Measurements from ENCODE around the gene JAK2. TPM values are rescaled to one million over a fixed set of nuclear protein-coding genes. Genes with fewer than 3 reads are reported as not detected.

JAK2 gene
- total RNA-seq, 1 experiment from 2014 or later, result 3.3 TPM

DNA sequence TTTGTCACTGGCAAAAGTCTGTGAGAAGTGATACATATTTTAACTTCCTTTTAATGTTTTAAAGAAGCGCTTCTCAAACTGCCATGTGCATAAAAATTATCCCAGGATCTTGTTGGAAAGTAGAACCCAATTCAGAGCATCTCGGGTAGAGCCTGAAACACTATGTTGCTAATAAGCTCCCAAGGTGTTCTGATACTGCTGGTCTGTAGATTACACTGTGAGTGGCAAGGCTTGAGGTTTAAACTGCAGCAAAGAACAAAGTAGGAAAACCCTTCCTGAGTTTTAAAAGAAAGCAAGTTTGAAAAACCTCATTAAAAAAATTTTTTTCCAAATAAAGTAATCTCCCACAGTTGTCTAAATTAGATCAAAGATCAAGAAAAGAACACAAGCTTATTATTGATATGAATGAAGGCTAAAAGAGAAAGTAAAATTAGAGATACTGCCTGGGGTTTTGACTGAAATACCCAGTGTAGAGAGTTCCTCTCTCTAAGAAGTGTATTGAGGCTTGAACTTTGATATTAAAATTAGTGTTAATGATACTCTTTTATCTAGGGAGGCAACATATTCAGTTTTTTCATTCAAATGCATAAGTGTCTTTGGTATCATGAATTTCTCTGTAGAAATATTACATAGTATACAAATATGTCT is 19.8 kb upstream of the JAK2 start:
- no peak for TF ChIP-seq CREB1 (CRISPR knock-in tag; IDR thresholded peaks at IDR 0.05)
- DNase-seq (ENCODE audit: low spot score) (no peak), ATAC-seq (no peak)
- Mint-ChIP-seq H3K36me3 (no peaks in the 10 kb centered on the region), H3K27ac (no peak overlapping the region), H3K27me3 (ENCODE audit: low read depth) (no peaks in the 10 kb centered on the region), H3K9me3 (no peaks in the 10 kb centered on the region), H3K4me1 (peaks cover 4% of the 10 kb centered on the region; the same call in 1 of the 2 replicates), H3K4me3 (no peak overlapping the region)
- ChIA-PET CTCF (no interaction called here), POLR2A (no interaction called here)

DNA sequence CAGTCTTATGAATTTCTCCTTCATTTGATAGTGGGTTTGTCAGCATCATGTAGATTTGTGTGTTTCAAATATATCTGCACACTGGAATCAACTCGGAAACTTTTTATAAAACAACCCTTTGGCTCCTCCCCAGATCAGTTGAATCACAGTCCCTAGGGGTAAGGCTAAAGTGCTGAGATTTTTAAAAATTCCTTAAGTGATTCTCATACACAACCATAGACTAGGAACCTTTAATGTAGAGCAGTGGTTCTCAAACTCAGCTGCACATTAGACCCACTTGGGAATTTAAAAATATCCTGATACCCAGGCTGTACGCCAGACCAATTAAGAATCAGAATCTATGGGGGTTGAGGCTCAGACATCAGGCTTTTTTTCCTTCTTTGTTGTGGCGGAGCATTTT is 17.5 kb upstream of the JAK2 start:
- Mint-ChIP-seq H3K9me3 (no peaks in the 10 kb centered on the region), H3K4me3 (no peak overlapping the region), H3K27ac (no peak overlapping the region), H3K36me3 (no peaks in the 10 kb centered on the region), H3K27me3 (ENCODE audit: low read depth) (no peaks in the 10 kb centered on the region), H3K4me1 (peaks cover 4% of the 10 kb centered on the region; the same call in 1 of the 2 replicates)
- ATAC-seq (no peak), DNase-seq (ENCODE audit: low spot score) (no peak)
- CTCF ChIA-PET, result no interaction called here
- TF ChIP-seq, protein P1, sequence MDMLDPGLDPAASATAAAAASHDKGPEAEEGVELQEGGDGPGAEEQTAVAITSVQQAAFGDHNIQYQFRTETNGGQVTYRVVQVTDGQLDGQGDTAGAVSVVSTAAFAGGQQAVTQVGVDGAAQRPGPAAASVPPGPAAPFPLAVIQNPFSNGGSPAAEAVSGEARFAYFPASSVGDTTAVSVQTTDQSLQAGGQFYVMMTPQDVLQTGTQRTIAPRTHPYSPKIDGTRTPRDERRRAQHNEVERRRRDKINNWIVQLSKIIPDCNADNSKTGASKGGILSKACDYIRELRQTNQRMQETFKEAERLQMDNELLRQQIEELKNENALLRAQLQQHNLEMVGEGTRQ (CRISPR knock-in tag; IDR thresholded peaks at IDR 0.05), result no peak
- TF ChIP-seq, protein P2, sequence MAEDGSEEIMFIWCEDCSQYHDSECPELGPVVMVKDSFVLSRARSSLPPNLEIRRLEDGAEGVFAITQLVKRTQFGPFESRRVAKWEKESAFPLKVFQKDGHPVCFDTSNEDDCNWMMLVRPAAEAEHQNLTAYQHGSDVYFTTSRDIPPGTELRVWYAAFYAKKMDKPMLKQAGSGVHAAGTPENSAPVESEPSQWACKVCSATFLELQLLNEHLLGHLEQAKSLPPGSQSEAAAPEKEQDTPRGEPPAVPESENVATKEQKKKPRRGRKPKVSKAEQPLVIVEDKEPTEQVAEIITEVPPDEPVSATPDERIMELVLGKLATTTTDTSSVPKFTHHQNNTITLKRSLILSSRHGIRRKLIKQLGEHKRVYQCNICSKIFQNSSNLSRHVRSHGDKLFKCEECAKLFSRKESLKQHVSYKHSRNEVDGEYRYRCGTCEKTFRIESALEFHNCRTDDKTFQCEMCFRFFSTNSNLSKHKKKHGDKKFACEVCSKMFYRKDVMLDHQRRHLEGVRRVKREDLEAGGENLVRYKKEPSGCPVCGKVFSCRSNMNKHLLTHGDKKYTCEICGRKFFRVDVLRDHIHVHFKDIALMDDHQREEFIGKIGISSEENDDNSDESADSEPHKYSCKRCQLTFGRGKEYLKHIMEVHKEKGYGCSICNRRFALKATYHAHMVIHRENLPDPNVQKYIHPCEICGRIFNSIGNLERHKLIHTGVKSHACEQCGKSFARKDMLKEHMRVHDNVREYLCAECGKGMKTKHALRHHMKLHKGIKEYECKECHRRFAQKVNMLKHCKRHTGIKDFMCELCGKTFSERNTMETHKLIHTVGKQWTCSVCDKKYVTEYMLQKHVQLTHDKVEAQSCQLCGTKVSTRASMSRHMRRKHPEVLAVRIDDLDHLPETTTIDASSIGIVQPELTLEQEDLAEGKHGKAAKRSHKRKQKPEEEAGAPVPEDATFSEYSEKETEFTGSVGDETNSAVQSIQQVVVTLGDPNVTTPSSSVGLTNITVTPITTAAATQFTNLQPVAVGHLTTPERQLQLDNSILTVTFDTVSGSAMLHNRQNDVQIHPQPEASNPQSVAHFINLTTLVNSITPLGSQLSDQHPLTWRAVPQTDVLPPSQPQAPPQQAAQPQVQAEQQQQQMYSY (CRISPR knock-in tag; IDR thresholded peaks at IDR 0.05), result no peak
- no peak for TF ChIP-seq ZNF263 (CRISPR knock-in tag; IDR thresholded peaks at IDR 0.05; ENCODE audit: low read depth)
- no peak for TF ChIP-seq MXD4 (CRISPR knock-in tag; IDR thresholded peaks at IDR 0.05; ENCODE audit: borderline replicate concordance)
- TF ChIP-seq ZNF317 (CRISPR knock-in tag; IDR thresholded peaks at IDR 0.05; ENCODE audit: borderline replicate concordance, low read depth), result no peak
- POLR2A ChIA-PET, result no interaction called here

DNA sequence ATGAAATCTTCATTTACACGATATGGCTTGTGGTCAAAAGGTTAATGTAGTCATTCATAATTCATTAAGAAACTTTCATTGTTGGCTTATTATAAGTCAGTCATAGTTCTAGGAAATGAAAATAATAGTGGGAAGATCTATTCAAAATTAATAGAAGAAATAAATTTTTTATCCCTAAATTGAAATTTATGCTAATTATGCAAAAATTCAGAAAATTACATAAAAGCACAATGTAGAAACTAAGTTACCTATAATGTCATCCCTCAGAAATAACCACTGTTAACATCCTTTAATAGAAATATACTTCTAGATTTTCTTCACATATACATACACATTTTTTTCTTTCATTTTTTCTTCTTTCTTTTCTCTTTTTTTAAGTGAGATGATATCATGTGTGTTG is 15.9 kb upstream of the JAK2 start:
- Mint-ChIP-seq H3K4me1 (peaks cover 4% of the 10 kb centered on the region; the same call in 1 of the 2 replicates), H3K4me3 (no peak overlapping the region), H3K27me3 (ENCODE audit: low read depth) (no peaks in the 10 kb centered on the region), H3K27ac (no peak overlapping the region), H3K9me3 (no peaks in the 10 kb centered on the region), H3K36me3 (no peaks in the 10 kb centered on the region)
- DNase-seq (ENCODE audit: low spot score) (no peak), ATAC-seq (no peak)
- POLR2A ChIA-PET, result no interaction called here
- CTCF ChIA-PET, result no interaction called here
- TF ChIP-seq, protein P3, sequence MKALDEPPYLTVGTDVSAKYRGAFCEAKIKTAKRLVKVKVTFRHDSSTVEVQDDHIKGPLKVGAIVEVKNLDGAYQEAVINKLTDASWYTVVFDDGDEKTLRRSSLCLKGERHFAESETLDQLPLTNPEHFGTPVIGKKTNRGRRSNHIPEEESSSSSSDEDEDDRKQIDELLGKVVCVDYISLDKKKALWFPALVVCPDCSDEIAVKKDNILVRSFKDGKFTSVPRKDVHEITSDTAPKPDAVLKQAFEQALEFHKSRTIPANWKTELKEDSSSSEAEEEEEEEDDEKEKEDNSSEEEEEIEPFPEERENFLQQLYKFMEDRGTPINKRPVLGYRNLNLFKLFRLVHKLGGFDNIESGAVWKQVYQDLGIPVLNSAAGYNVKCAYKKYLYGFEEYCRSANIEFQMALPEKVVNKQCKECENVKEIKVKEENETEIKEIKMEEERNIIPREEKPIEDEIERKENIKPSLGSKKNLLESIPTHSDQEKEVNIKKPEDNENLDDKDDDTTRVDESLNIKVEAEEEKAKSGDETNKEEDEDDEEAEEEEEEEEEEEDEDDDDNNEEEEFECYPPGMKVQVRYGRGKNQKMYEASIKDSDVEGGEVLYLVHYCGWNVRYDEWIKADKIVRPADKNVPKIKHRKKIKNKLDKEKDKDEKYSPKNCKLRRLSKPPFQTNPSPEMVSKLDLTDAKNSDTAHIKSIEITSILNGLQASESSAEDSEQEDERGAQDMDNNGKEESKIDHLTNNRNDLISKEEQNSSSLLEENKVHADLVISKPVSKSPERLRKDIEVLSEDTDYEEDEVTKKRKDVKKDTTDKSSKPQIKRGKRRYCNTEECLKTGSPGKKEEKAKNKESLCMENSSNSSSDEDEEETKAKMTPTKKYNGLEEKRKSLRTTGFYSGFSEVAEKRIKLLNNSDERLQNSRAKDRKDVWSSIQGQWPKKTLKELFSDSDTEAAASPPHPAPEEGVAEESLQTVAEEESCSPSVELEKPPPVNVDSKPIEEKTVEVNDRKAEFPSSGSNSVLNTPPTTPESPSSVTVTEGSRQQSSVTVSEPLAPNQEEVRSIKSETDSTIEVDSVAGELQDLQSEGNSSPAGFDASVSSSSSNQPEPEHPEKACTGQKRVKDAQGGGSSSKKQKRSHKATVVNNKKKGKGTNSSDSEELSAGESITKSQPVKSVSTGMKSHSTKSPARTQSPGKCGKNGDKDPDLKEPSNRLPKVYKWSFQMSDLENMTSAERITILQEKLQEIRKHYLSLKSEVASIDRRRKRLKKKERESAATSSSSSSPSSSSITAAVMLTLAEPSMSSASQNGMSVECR (CRISPR knock-in tag; IDR thresholded peaks at IDR 0.05; ENCODE audit: borderline replicate concordance), result no peak
- TF ChIP-seq GRHL2 (CRISPR knock-in tag; IDR thresholded peaks at IDR 0.05; ENCODE audit: insufficient replicate concordance, severe bottlenecking) (no peak), GABPB1 (CRISPR knock-in tag; IDR thresholded peaks at IDR 0.05) (no peak), ESRRA (CRISPR knock-in tag; IDR thresholded peaks at IDR 0.05; ENCODE audit: borderline replicate concordance) (no peak), ELF4 (CRISPR knock-in tag; IDR thresholded peaks at IDR 0.05; ENCODE audit: low read depth) (no peak), KAT7 (CRISPR knock-in tag; IDR thresholded peaks at IDR 0.05; ENCODE audit: borderline replicate concordance) (no peak), ZNF423 (CRISPR knock-in tag; IDR thresholded peaks at IDR 0.05) (no peak), TEAD4 (CRISPR knock-in tag; IDR thresholded peaks at IDR 0.05) (no peak), IRF2 (CRISPR knock-in tag; IDR thresholded peaks at IDR 0.05; ENCODE audit: borderline replicate concordance, low read depth) (no peak)
- TF ChIP-seq, protein P4, sequence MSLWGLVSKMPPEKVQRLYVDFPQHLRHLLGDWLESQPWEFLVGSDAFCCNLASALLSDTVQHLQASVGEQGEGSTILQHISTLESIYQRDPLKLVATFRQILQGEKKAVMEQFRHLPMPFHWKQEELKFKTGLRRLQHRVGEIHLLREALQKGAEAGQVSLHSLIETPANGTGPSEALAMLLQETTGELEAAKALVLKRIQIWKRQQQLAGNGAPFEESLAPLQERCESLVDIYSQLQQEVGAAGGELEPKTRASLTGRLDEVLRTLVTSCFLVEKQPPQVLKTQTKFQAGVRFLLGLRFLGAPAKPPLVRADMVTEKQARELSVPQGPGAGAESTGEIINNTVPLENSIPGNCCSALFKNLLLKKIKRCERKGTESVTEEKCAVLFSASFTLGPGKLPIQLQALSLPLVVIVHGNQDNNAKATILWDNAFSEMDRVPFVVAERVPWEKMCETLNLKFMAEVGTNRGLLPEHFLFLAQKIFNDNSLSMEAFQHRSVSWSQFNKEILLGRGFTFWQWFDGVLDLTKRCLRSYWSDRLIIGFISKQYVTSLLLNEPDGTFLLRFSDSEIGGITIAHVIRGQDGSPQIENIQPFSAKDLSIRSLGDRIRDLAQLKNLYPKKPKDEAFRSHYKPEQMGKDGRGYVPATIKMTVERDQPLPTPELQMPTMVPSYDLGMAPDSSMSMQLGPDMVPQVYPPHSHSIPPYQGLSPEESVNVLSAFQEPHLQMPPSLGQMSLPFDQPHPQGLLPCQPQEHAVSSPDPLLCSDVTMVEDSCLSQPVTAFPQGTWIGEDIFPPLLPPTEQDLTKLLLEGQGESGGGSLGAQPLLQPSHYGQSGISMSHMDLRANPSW (CRISPR knock-in tag; conservative IDR thresholded peaks at IDR 0.05; ENCODE audit: low read depth), result no peak
- TF ChIP-seq, protein P5, sequence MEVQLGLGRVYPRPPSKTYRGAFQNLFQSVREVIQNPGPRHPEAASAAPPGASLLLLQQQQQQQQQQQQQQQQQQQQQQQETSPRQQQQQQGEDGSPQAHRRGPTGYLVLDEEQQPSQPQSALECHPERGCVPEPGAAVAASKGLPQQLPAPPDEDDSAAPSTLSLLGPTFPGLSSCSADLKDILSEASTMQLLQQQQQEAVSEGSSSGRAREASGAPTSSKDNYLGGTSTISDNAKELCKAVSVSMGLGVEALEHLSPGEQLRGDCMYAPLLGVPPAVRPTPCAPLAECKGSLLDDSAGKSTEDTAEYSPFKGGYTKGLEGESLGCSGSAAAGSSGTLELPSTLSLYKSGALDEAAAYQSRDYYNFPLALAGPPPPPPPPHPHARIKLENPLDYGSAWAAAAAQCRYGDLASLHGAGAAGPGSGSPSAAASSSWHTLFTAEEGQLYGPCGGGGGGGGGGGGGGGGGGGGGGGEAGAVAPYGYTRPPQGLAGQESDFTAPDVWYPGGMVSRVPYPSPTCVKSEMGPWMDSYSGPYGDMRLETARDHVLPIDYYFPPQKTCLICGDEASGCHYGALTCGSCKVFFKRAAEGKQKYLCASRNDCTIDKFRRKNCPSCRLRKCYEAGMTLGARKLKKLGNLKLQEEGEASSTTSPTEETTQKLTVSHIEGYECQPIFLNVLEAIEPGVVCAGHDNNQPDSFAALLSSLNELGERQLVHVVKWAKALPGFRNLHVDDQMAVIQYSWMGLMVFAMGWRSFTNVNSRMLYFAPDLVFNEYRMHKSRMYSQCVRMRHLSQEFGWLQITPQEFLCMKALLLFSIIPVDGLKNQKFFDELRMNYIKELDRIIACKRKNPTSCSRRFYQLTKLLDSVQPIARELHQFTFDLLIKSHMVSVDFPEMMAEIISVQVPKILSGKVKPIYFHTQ (CRISPR knock-in tag; IDR thresholded peaks at IDR 0.05), result no peak
